Astrocyte (in vitro differentiated cells and primary cell): Measurements from ENCODE around the gene MTCH2.

ENCODE experiments used
- EZH2 ChIP-seq: IDR thresholded peaks from 2 replicates; pipeline ENCODE4 v1.6.1; 2012; ENCODE audit warnings: mild to moderate bottlenecking, low read length, inconsistent platforms; ENCODE audit not compliant: insufficient read depth
- TF ChIP-seq, protein P1 (sequence below): IDR thresholded peaks from 2 replicates; pipeline ENCODE4 v1.5.1; 2011; ENCODE audit warnings: low read depth, mild to moderate bottlenecking, inconsistent platforms, low read length, moderate library complexity; ENCODE audit not compliant: insufficient read depth

DNA sequence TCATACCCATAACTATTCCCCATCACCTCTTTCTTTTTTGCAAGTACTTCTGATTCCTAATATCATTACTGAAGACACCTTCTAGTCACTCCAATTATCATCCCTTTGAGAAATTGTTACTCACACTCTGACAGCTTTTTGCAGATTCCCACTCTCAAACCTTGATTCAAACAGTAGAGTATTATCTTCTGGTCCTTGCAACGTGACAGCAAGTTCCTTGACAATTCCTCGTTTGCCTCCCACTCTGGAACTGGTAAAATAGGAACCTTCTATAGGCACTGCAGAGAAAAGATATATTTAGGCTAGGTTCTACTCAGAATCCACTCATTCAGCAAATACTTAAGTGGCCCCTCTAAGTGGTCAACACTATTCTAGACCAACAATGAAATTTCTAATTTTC is 49.6 kb upstream of the MTCH2 start:
- TF ChIP-seq, protein P1, sequence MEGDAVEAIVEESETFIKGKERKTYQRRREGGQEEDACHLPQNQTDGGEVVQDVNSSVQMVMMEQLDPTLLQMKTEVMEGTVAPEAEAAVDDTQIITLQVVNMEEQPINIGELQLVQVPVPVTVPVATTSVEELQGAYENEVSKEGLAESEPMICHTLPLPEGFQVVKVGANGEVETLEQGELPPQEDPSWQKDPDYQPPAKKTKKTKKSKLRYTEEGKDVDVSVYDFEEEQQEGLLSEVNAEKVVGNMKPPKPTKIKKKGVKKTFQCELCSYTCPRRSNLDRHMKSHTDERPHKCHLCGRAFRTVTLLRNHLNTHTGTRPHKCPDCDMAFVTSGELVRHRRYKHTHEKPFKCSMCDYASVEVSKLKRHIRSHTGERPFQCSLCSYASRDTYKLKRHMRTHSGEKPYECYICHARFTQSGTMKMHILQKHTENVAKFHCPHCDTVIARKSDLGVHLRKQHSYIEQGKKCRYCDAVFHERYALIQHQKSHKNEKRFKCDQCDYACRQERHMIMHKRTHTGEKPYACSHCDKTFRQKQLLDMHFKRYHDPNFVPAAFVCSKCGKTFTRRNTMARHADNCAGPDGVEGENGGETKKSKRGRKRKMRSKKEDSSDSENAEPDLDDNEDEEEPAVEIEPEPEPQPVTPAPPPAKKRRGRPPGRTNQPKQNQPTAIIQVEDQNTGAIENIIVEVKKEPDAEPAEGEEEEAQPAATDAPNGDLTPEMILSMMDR = no peak
- TF ChIP-seq EZH2 = no peak
